GM12878 (cell line): ENCODE measurements around the gene FAM53B. TPM values are rescaled to one million over a fixed set of nuclear protein-coding genes. Genes with fewer than 3 reads are reported as not detected.

Source experiments
- CHD2 ChIP-seq: IDR thresholded peaks from 2 replicates; pipeline ENCODE4 v1.6.1; 2011; ENCODE audit warnings: low read depth, low read length, improper control_type of control experiment, borderline replicate concordance
- E2F8 ChIP-seq: fragments of 450-650 bp; IDR thresholded peaks from 2 replicates; pipeline ENCODE4 v1.6.1; 2018; ENCODE audit warnings: mild to moderate bottlenecking, low read depth, moderate library complexity; ENCODE audit not compliant: partially characterized antibody
- FOS ChIP-seq: IDR thresholded peaks from 3 replicates; pipeline ENCODE4 v1.6.1; 2011; ENCODE audit warnings: borderline replicate concordance; ENCODE audit not compliant: insufficient read length; ENCODE audit errors: extremely low read depth
- MYB ChIP-seq: fragments of 150-350 bp; IDR thresholded peaks from 2 replicates; pipeline ENCODE4 v1.6.1; 2014; ENCODE audit warnings: mild to moderate bottlenecking, low read depth, low read length, borderline replicate concordance
- PAX8 ChIP-seq: fragments of 450-650 bp; IDR thresholded peaks from 2 replicates; pipeline ENCODE4 v1.6.1; 2017; ENCODE audit warnings: mild to moderate bottlenecking, moderate library complexity
- PBX3 ChIP-seq: IDR thresholded peaks from 2 replicates; pipeline ENCODE4 v1.6.1; 2011; ENCODE audit warnings: mild to moderate bottlenecking, low read depth, low read length, moderate library complexity; ENCODE audit not compliant: insufficient replicate concordance
- PRDM15 ChIP-seq: fragments of 450-650 bp; formaldehyde crosslinking; IDR thresholded peaks from 2 replicates; pipeline ENCODE4 v1.4.0; 2020; ENCODE audit warnings: mild to moderate bottlenecking, moderate library complexity
- USF1 ChIP-seq: IDR thresholded peaks from 2 replicates; pipeline ENCODE4 v1.6.1; 2011; ENCODE audit warnings: borderline replicate concordance, low read depth, mild to moderate bottlenecking, moderate library complexity, mixed read lengths, low read length; ENCODE audit not compliant: insufficient read depth; ENCODE audit errors: extremely low read length
- polyA plus RNA-seq, 11 experiments: library from polyadenylated mRNA; depleted of rRNA in 4 of 11; unstranded in 6 of 11; stranded (reverse) in 5 of 11; fragments of >200 nt; fragmentation: Nextera tagmentation in 4 of 11; fragmentation: Illumina TruSeq in 1 of 11; extraction: Ambion mirVana in 4 of 11; extraction: Trizol in 1 of 11; gene quantifications; 1 replicate in 1 of 11; 2 replicates in 10 of 11; pipeline versions ENCODE4 v1.2.1 to v1.2.3, GENCODE V29; 2011 to 2016; ENCODE audit warnings: inconsistent platforms in 2 of 11, missing spikeins in 2 of 11, low read depth in 1 of 11
- total RNA-seq, 4 experiments: library from RNA; depleted of rRNA in 3 of 4; stranded (reverse); fragments of >200 nt in 3 of 4; fragmentation: Illumina TruSeq in 1 of 4; extraction: Trizol in 1 of 4; gene quantifications; 2 replicates each; pipeline versions ENCODE4 v1.2.1 to v1.2.3, GENCODE V29; 2013 to 2021

FAM53B gene
- total and polyA plus RNA-seq, 10 of the 15 experiments (the other 5 are each of a cell fraction or from before 2014, with no cell fraction given), result 0.05 to 26.3 (median 8.1) TPM

- TF ChIP-seq MYB, result no peak
- no peak for TF ChIP-seq CHD2
- no peak for TF ChIP-seq PAX8
- no peak for TF ChIP-seq PBX3
- no peak for TF ChIP-seq PRDM15 (CRISPR knock-in tag)
- no peak for TF ChIP-seq E2F8
- no peak for TF ChIP-seq FOS
- no peak for TF ChIP-seq USF1
Measured at GRCh38 chr10:124727361-124727960, 16.7 kb downstream of the FAM53B start (continued).
